ENCODE data around the gene CERS1. TPM values are rescaled to one million over a fixed set of nuclear protein-coding genes. Genes with fewer than 3 reads are reported as not detected.

The CERS1 gene
- polyA plus RNA-seq, 3 donors: not detected

DNA sequence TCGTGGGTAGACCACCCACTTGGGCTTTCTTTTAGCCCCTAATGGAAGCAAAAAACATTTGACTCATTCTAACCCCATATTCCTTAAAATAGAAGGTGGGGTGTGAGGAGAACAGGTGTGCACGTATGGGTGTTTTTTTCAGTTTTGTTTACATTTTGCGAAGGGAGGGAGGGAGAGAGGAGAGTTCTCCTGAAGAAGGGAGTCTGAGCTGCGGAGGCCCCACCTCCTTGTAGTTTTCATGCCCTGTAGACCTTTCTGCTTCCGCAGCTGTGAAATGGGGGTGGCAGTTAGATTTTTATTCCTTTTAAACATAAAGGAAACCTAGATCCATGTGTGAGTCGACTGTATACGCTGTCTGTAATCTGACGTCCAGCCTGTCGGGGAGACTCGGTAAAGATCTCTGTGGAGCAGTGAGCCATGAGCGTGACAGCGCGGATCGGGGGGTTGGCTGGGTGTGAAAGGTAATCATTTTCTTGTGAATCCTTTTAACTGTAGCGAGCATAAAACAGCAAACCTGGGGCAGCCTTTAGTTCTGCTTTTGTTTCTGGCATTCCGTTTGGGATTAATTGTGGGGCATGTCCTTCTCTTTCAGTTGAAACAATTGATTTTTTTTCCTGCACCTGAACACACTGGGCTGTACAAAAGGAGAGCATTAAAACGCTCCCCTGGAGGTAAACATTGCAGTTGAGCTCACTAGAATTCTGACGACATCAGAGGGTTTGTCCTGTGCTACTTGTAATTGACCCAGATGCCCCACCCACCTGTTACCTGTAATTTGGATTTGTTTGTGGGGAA lies 61.9 kb downstream of the CERS1 start:
- peak overlapping the region; percentile 83 for H3K4me2 ChIP-seq (replicated peaks; ENCODE audit: extremely low read depth, low read length, poor library complexity, severe bottlenecking)
- no peak for DNase-seq
- H3K9me3 Mint-ChIP-seq: no peaks in the 10 kb centered on the region
- peaks cover 58% of the 10 kb centered on the region for H3K4me1 Mint-ChIP-seq
- H3K4me3 Mint-ChIP-seq: peak overlapping the region; percentile 97 to 99
- 50% methylated on average over 9 of the region's 18 CpGs for WGBS (ENCODE audit: insufficient coverage)
- H3K36me3 ChIP-seq (replicated peaks in 1 of 2; ENCODE audit: control insufficient read depth in 1 of 2, insufficient read depth in 2 of 2, low read length in 2 of 2): peaks cover 13 to 48% of the 10 kb centered on the region in 2 donors
- peak overlapping the region in 6 of 7 donors; percentile 20 to 88 (median 52) for H3K27ac Mint-ChIP-seq
- intact Hi-C loops (cut with micrococcal nuclease): no loop called here
- peak overlapping the region; percentile 89 for H3K9ac ChIP-seq (ENCODE audit: insufficient read depth, low read length, poor library complexity, severe bottlenecking)
- peaks cover 5 to 8% (median 6%) of the 10 kb centered on the region in 3 donors for H3K27me3 Mint-ChIP-seq (ENCODE audit: low read depth in 3 of 3)
- no peaks in the 10 kb centered on the region for H3K9me3 ChIP-seq (replicated peaks in 1 of 2; ENCODE audit: control insufficient read depth in 1 of 2, insufficient read depth in 1 of 2, low read length in 2 of 2)
- H3K4me3 ChIP-seq (replicated peaks in 1 of 3; ENCODE audit: low read depth in 2 of 3, low read length in 3 of 3): peak overlapping the region; percentile 75 to 90 (median 89)
- H3K27me3 ChIP-seq (ENCODE audit: control insufficient read depth in 2 of 2, insufficient read depth in 2 of 2, low read length in 2 of 2): no peaks in the 10 kb centered on the region
- TF ChIP-seq, protein P1, sequence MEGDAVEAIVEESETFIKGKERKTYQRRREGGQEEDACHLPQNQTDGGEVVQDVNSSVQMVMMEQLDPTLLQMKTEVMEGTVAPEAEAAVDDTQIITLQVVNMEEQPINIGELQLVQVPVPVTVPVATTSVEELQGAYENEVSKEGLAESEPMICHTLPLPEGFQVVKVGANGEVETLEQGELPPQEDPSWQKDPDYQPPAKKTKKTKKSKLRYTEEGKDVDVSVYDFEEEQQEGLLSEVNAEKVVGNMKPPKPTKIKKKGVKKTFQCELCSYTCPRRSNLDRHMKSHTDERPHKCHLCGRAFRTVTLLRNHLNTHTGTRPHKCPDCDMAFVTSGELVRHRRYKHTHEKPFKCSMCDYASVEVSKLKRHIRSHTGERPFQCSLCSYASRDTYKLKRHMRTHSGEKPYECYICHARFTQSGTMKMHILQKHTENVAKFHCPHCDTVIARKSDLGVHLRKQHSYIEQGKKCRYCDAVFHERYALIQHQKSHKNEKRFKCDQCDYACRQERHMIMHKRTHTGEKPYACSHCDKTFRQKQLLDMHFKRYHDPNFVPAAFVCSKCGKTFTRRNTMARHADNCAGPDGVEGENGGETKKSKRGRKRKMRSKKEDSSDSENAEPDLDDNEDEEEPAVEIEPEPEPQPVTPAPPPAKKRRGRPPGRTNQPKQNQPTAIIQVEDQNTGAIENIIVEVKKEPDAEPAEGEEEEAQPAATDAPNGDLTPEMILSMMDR (IDR thresholded peaks at IDR 0.05): no peak
- peaks cover 26 to 43% of the 10 kb centered on the region in 2 donors for H3K36me3 Mint-ChIP-seq
- no peak overlapping the region for H2AFZ ChIP-seq (ENCODE audit: insufficient read depth, low read depth, low read length, poor library complexity, severe bottlenecking)
- H3K79me2 ChIP-seq (ENCODE audit: insufficient read depth, low read length): peaks cover 77% of the 10 kb centered on the region
- H3K27ac ChIP-seq (ENCODE audit: low read depth in 1 of 2, low read length in 2 of 2): peak overlapping the region in 1 of 2 donors; percentile 79
- peaks cover 24 to 39% of the 10 kb centered on the region in 2 donors for H3K4me1 ChIP-seq (ENCODE audit: control insufficient read depth in 1 of 2, insufficient read depth in 2 of 2, low read length in 2 of 2)
- peaks cover 68% of the 10 kb centered on the region for H4K20me1 ChIP-seq (ENCODE audit: insufficient read depth, low read length)

DNA sequence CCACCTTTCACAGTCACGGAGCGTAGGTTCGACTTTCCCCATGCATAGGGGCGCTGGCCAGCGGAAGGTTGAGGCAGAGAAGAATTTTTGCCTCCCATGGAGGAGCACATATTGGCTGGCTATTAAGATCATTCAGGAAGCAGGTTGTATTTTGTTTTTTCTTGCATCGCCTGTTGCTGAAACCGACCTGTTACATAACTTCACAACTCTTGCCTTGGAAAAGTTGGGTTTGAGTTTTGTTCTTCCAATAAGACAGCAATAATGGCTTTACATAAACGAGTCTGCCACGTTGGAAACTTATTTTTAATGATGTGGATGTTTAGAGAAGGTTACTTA lies 62.8 kb downstream of the CERS1 start:
- H3K4me3 Mint-ChIP-seq: peak overlapping the region; percentile 97 to 99
- Histone ChIP-seq H3K4me1 (ENCODE audit: control insufficient read depth in 1 of 2, insufficient read depth in 2 of 2, low read length in 2 of 2) (peaks cover 24 to 39% of the 10 kb centered on the region in 2 donors), H3K9me3 (replicated peaks in 1 of 2; ENCODE audit: control insufficient read depth in 1 of 2, insufficient read depth in 1 of 2, low read length in 2 of 2) (no peaks in the 10 kb centered on the region), H4K20me1 (ENCODE audit: insufficient read depth, low read length) (peaks cover 58% of the 10 kb centered on the region), H3K4me2 (replicated peaks; ENCODE audit: extremely low read depth, low read length, poor library complexity, severe bottlenecking) (peak overlapping the region; percentile 83), H3K27me3 (ENCODE audit: control insufficient read depth in 2 of 2, insufficient read depth in 2 of 2, low read length in 2 of 2) (no peaks in the 10 kb centered on the region), H3K9ac (ENCODE audit: insufficient read depth, low read length, poor library complexity, severe bottlenecking) (peak overlapping the region; percentile 89), H2AFZ (ENCODE audit: insufficient read depth, low read depth, low read length, poor library complexity, severe bottlenecking) (no peak overlapping the region), H3K36me3 (replicated peaks in 1 of 2; ENCODE audit: control insufficient read depth in 1 of 2, insufficient read depth in 2 of 2, low read length in 2 of 2) (peaks cover 13 to 41% of the 10 kb centered on the region in 2 donors), H3K79me2 (ENCODE audit: insufficient read depth, low read length) (peaks cover 68% of the 10 kb centered on the region), H3K4me3 (replicated peaks in 1 of 3; ENCODE audit: low read depth in 2 of 3, low read length in 3 of 3) (peak overlapping the region; percentile 75 to 90 (median 89)), H3K27ac (ENCODE audit: low read depth in 1 of 2, low read length in 2 of 2) (peak overlapping the region; percentile 49 to 79)
- H3K27ac Mint-ChIP-seq: peak overlapping the region; percentile 87 to 95 (median 91)
- H3K36me3 Mint-ChIP-seq: peaks cover 23 to 34% of the 10 kb centered on the region in 2 donors
- 0% methylated on average over 1 of the region's 9 CpGs for WGBS (ENCODE audit: insufficient coverage)
- no peaks in the 10 kb centered on the region for H3K9me3 Mint-ChIP-seq
- DNase-seq: no peak
- H3K27me3 Mint-ChIP-seq (ENCODE audit: low read depth in 3 of 3): peaks cover 6 to 12% (median 11%) of the 10 kb centered on the region in 3 donors
- TF ChIP-seq, protein P1 (IDR thresholded peaks at IDR 0.05): no peak
- intact Hi-C loops (cut with micrococcal nuclease): no loop called here
- H3K4me1 Mint-ChIP-seq: peaks cover 54% of the 10 kb centered on the region

All from CD14-positive monocyte (primary cell).